ENCODE data around the gene MAST4.
"Not testable (repeated sequence)": the region's sequence is repeated elsewhere in the genome, so short reads cannot be mapped to it uniquely, and the experiment has no call there.

The MAST4 gene

GRCh38 chr5:67161767-67162166, 565.6 kb downstream of the MAST4 start:
- peaks cover 8 to 63% (median 56%) of the 10 kb centered on the region in 5 donors for H3K36me3 ChIP-seq (ENCODE audit: control insufficient read depth in 5 of 5, insufficient read depth in 5 of 5, low read length in 5 of 5)

GRCh38 chr5:67163231-67163756, 567.1 kb downstream of the MAST4 start:
- H3K4me3 ChIP-seq (ENCODE audit: low read depth in 1 of 5, low read length in 5 of 5) = no peak overlapping the region
- H3K9me3 ChIP-seq (ENCODE audit: control insufficient read depth in 5 of 5, low read length in 5 of 5) = no peaks in the 10 kb centered on the region
- no peak overlapping the region for H3K9ac ChIP-seq (ENCODE audit: low read length in 5 of 5)
- H3K27ac ChIP-seq (ENCODE audit: low read depth, low read length) = no peak overlapping the region
- H3K27me3 ChIP-seq (ENCODE audit: control insufficient read depth in 5 of 5, insufficient read depth in 4 of 5, low read length in 5 of 5) = no peaks in the 10 kb centered on the region
- H3K36me3 ChIP-seq (ENCODE audit: control insufficient read depth in 5 of 5, insufficient read depth in 5 of 5, low read length in 5 of 5) = peaks cover 10 to 67% (median 52%) of the 10 kb centered on the region in 5 donors
- peaks cover 0 to 16% (median 14%) of the 10 kb centered on the region in 5 donors for H3K4me1 ChIP-seq (ENCODE audit: control insufficient read depth in 5 of 5, insufficient read depth in 5 of 5, low read length in 5 of 5)

More at GRCh38 chr5:67161767-67162166, 565.6 kb downstream of the MAST4 start:
- H3K9me3 ChIP-seq (ENCODE audit: control insufficient read depth in 5 of 5, low read length in 5 of 5) = no peaks in the 10 kb centered on the region
- no peaks in the 10 kb centered on the region for H3K27me3 ChIP-seq (ENCODE audit: control insufficient read depth in 5 of 5, insufficient read depth in 4 of 5, low read length in 5 of 5)
- no peak overlapping the region for H3K4me3 ChIP-seq (ENCODE audit: low read depth in 1 of 5, low read length in 5 of 5)
- H3K27ac ChIP-seq (ENCODE audit: low read depth, low read length) = no peak overlapping the region
- peaks cover 0 to 14% (median 13%) of the 10 kb centered on the region in 5 donors for H3K4me1 ChIP-seq (ENCODE audit: control insufficient read depth in 5 of 5, insufficient read depth in 5 of 5, low read length in 5 of 5)
- no peak overlapping the region for H3K9ac ChIP-seq (ENCODE audit: low read length in 5 of 5)

GRCh38 chr5:67163863-67164595, 567.8 kb downstream of the MAST4 start:
- Histone ChIP-seq H3K27ac (ENCODE audit: low read depth, low read length) (no peak overlapping the region), H3K4me1 (ENCODE audit: control insufficient read depth in 5 of 5, insufficient read depth in 5 of 5, low read length in 5 of 5) (peaks cover 0 to 16% (median 14%) of the 10 kb centered on the region in 5 donors), H3K36me3 (ENCODE audit: control insufficient read depth in 5 of 5, insufficient read depth in 5 of 5, low read length in 5 of 5) (peaks cover 10 to 67% (median 52%) of the 10 kb centered on the region in 5 donors), H3K27me3 (ENCODE audit: control insufficient read depth in 5 of 5, insufficient read depth in 4 of 5, low read length in 5 of 5) (no peaks in the 10 kb centered on the region), H3K9me3 (ENCODE audit: control insufficient read depth in 5 of 5, low read length in 5 of 5) (no peaks in the 10 kb centered on the region), H3K4me3 (ENCODE audit: low read depth in 1 of 5, low read length in 5 of 5) (no peak overlapping the region), H3K9ac (ENCODE audit: low read length in 5 of 5) (no peak overlapping the region)

GRCh38 chr5:67164856-67165525, 568.8 kb downstream of the MAST4 start:
- H3K9ac ChIP-seq (ENCODE audit: low read length in 5 of 5) = no peak overlapping the region
- no peaks in the 10 kb centered on the region for H3K27me3 ChIP-seq (ENCODE audit: control insufficient read depth in 5 of 5, insufficient read depth in 4 of 5, low read length in 5 of 5)
- H3K4me3 ChIP-seq (ENCODE audit: low read depth in 1 of 5, low read length in 5 of 5) = no peak overlapping the region
- peak overlapping the region; percentile 62 for H3K27ac ChIP-seq (ENCODE audit: low read depth, low read length)
- peaks cover 0 to 16% (median 14%) of the 10 kb centered on the region in 5 donors for H3K4me1 ChIP-seq (ENCODE audit: control insufficient read depth in 5 of 5, insufficient read depth in 5 of 5, low read length in 5 of 5)
- peaks cover 13 to 67% (median 52%) of the 10 kb centered on the region in 5 donors for H3K36me3 ChIP-seq (ENCODE audit: control insufficient read depth in 5 of 5, insufficient read depth in 5 of 5, low read length in 5 of 5)
- H3K9me3 ChIP-seq (ENCODE audit: control insufficient read depth in 5 of 5, low read length in 5 of 5) = no peaks in the 10 kb centered on the region

- H3K9ac ChIP-seq (ENCODE audit: low read length in 5 of 5) = peak overlapping the region in 4 of 5 donors; percentile 43 to 77 (median 52)
- peak overlapping the region; percentile 62 for H3K27ac ChIP-seq (ENCODE audit: low read depth, low read length)
- H3K4me1 ChIP-seq (ENCODE audit: control insufficient read depth in 5 of 5, insufficient read depth in 5 of 5, low read length in 5 of 5) = peaks cover 0 to 17% (median 16%) of the 10 kb centered on the region in 5 donors
- H3K4me3 ChIP-seq (ENCODE audit: low read depth in 1 of 5, low read length in 5 of 5) = peak overlapping the region; percentile 36 to 65 (median 50)
- H3K9me3 ChIP-seq (ENCODE audit: control insufficient read depth in 5 of 5, low read length in 5 of 5) = no peaks in the 10 kb centered on the region
- H3K36me3 ChIP-seq (ENCODE audit: control insufficient read depth in 5 of 5, insufficient read depth in 5 of 5, low read length in 5 of 5) = peaks cover 13 to 61% (median 47%) of the 10 kb centered on the region in 5 donors
- no peaks in the 10 kb centered on the region for H3K27me3 ChIP-seq (ENCODE audit: control insufficient read depth in 5 of 5, insufficient read depth in 4 of 5, low read length in 5 of 5)
Measured at GRCh38 chr5:67165526-67166459, 569.6 kb downstream of the MAST4 start.

GRCh38 chr5:67166460-67167285, 570.5 kb downstream of the MAST4 start:
- Histone ChIP-seq H3K36me3 (ENCODE audit: control insufficient read depth in 5 of 5, insufficient read depth in 5 of 5, low read length in 5 of 5) (peaks cover 13 to 57% (median 46%) of the 10 kb centered on the region in 5 donors), H3K4me3 (ENCODE audit: low read depth in 1 of 5, low read length in 5 of 5) (peak overlapping the region; percentile 36 to 65 (median 45)), H3K27ac (ENCODE audit: low read depth, low read length) (peak overlapping the region; percentile 62), H3K9me3 (ENCODE audit: control insufficient read depth in 5 of 5, low read length in 5 of 5) (no peaks in the 10 kb centered on the region), H3K4me1 (ENCODE audit: control insufficient read depth in 5 of 5, insufficient read depth in 5 of 5, low read length in 5 of 5) (peaks cover 0 to 17% (median 16%) of the 10 kb centered on the region in 5 donors), H3K27me3 (ENCODE audit: control insufficient read depth in 5 of 5, insufficient read depth in 4 of 5, low read length in 5 of 5) (no peaks in the 10 kb centered on the region), H3K9ac (ENCODE audit: low read length in 5 of 5) (peak overlapping the region in 4 of 5 donors; percentile 43 to 77 (median 52))

- Histone ChIP-seq H3K27me3 (ENCODE audit: control insufficient read depth in 5 of 5, insufficient read depth in 4 of 5, low read length in 5 of 5) (no peaks in the 10 kb centered on the region), H3K4me3 (ENCODE audit: low read depth in 1 of 5, low read length in 5 of 5) (no peak overlapping the region), H3K27ac (ENCODE audit: low read depth, low read length) (no peak overlapping the region), H3K4me1 (ENCODE audit: control insufficient read depth in 5 of 5, insufficient read depth in 5 of 5, low read length in 5 of 5) (peaks cover 0 to 17% (median 16%) of the 10 kb centered on the region in 5 donors), H3K9ac (ENCODE audit: low read length in 5 of 5) (no peak overlapping the region), H3K9me3 (ENCODE audit: control insufficient read depth in 5 of 5, low read length in 5 of 5) (no peaks in the 10 kb centered on the region), H3K36me3 (ENCODE audit: control insufficient read depth in 5 of 5, insufficient read depth in 5 of 5, low read length in 5 of 5) (peaks cover 10 to 43% (median 37%) of the 10 kb centered on the region in 5 donors)
Measured at GRCh38 chr5:67168069-67168468, 571.9 kb downstream of the MAST4 start.

GRCh38 chr5:67170767-67171166, 574.6 kb downstream of the MAST4 start:
- Histone ChIP-seq H3K27ac (ENCODE audit: low read depth, low read length) (no peak overlapping the region), H3K9ac (ENCODE audit: low read length in 5 of 5) (no peak overlapping the region), H3K4me3 (ENCODE audit: low read depth in 1 of 5, low read length in 5 of 5) (no peak overlapping the region), H3K9me3 (ENCODE audit: control insufficient read depth in 5 of 5, low read length in 5 of 5) (no peaks in the 10 kb centered on the region), H3K4me1 (ENCODE audit: control insufficient read depth in 5 of 5, insufficient read depth in 5 of 5, low read length in 5 of 5) (peaks cover 0 to 14% (median 12%) of the 10 kb centered on the region in 5 donors), H3K27me3 (ENCODE audit: control insufficient read depth in 5 of 5, insufficient read depth in 4 of 5, low read length in 5 of 5) (no peaks in the 10 kb centered on the region), H3K36me3 (ENCODE audit: control insufficient read depth in 5 of 5, insufficient read depth in 5 of 5, low read length in 5 of 5) (peaks cover 5 to 18% (median 12%) of the 10 kb centered on the region in 5 donors)

GRCh38 chr5:67173351-67173750, 577.2 kb downstream of the MAST4 start:
- H3K27ac ChIP-seq (ENCODE audit: low read depth, low read length); H3K36me3 ChIP-seq (ENCODE audit: control insufficient read depth in 5 of 5, insufficient read depth in 5 of 5, low read length in 5 of 5); H3K9ac ChIP-seq (ENCODE audit: low read length in 5 of 5); H3K4me3 ChIP-seq (ENCODE audit: low read depth in 1 of 5, low read length in 5 of 5); H3K4me1 ChIP-seq (ENCODE audit: control insufficient read depth in 5 of 5, insufficient read depth in 5 of 5, low read length in 5 of 5); H3K27me3 ChIP-seq (ENCODE audit: control insufficient read depth in 5 of 5, insufficient read depth in 4 of 5, low read length in 5 of 5): not testable (repeated sequence)
- H3K9me3 ChIP-seq (ENCODE audit: control insufficient read depth in 5 of 5, low read length in 5 of 5) = peaks cover 0 to 10% (median 3%) of the 10 kb centered on the region in 5 donors
